ENCODE results near the gene CARS2.
"Not testable (repeated sequence)": the region's sequence is repeated elsewhere in the genome, so short reads cannot be mapped to it uniquely, and the experiment has no call there.

CARS2 gene

DNA sequence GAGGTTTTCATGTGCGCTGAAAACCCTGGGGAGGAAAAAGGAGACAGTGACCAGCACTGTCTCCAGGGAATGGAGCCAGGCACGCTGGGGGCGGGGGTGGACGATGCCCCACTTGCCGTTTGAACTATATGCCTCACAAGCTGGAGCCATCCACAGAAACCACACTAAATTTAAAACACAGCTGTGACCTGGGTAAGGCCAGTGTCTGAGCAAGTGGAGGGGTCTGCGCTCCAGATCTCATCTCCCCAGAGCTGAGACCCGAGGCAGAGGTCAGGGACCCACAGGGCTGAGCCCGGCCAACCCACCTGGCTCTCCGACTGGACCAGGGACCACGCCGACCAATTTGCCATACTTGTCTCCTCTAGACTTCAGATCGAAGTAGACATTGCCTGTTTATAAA lies 23.2 kb downstream of the CARS2 start:
- no peak for DNase-seq (ENCODE audit: low spot score)

DNA sequence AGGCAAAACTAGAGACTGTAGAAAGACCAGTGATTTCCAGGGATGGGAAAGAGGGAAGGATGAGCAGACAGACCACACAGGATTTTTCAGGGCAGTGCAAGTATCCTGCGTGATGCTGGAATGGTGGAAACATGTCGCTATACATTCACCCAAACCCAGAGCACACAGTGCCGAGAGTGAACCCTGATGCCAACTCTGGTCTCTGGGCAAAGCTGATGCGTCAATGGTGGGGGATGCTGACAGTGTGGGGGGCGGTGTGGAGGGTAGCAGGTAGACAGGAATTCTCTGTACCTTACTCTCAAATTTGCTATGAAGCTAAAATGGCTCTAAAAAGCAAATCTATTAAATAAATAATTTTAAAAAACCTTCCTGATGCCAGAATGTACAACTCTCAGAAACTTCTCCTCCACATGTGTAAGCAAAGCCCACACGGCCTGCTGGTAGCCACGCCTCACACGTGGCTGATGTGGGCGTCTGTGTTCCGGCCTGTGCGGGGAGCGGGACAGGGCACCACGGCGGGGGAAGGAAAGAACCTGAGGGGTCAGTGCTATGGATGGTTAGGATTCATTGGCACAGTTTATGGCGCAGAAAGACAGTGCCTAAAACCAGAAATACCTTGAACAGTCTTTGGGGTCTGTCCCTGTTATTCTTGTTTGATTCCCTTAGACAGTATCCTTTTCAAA lies 23.9 kb downstream of the CARS2 start:
- DNase-seq (ENCODE audit: low spot score) = no peak

DNA sequence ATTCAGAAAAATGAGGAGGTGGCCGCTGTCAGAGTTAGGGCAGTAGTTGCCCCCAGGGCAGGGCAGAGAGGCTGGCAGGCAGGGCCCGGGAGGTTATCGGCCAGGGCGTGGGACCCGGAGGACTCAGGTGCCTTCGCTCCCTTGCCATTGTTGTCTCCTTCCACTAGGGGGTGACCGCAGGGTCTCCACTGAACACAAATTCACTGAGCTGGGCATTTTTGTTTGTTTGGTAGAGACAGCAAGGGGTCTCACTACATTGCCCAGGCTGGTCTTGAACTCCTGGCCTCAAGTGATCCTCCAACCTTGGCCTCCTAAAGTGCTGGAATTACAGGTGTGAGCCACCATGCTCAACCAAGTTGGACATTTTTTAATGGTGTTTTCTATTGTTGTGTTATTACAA lies 25.1 kb downstream of the CARS2 start:
- DNase-seq (ENCODE audit: low spot score) = no peak

DNA sequence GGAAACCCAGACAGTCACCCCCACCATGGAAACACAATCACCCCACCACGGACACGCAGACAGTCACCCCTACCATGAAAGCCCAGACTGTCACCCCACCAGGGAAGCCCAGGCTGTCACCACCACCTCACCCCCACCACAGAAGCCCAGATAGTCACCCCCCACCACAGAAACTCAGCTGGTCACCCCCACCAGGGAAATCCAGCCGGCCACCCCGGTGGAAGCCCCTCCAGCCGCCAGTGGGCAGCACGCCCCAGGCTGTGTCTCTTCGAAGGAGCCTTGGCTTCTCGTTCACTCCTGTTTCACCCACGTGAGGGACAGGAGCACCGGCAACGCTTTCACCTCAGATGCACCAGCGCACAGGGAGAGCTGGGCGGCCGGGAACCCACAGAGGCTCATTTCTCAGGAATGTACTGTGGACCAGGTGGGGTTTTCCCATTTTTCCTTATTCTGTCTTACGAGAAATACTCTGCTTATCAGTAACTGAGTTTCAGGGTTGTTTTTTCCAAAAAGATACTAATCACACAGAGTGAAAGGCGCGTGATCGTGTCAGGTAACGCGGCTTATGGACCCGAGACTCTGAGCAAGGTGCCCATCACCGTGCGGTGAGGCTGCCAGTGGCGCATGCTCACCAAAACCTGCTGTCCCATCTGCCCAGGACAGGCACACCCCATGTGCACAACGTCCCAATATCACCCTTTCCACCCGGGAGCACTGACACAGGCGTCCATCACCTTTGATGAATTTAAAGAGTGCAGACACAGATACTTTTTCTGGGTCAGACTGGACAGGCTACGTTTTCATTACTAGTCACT lies 28.0 kb downstream of the CARS2 start:
- no peak for DNase-seq (ENCODE audit: low spot score)

GRCh38 chr13:110676595-110677587 lies 29.0 kb downstream of the CARS2 start:
- DNase-seq (ENCODE audit: low spot score) = no peak

DNA sequence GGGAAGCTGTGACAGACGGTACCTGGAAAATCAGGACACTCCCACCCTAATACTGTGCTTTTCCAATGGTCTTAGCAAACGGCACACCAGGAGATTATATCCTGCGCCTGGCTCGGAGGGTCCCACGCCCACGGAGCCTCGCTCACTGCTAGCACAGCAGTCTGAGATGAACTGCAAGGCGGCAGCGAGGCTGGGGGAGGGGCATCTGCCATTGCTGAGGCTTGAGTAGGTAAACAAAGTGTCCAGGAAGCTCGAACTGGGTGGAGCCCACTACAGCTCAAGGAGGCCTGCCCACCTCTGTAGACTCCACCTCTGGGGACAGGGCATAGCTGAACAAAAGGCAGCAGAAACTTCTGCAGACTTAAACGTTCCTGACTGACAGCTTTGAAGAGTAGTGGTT lies 36.1 kb downstream of the CARS2 start:
- DNase-seq (ENCODE audit: low spot score) = not testable (repeated sequence)

- DNase-seq (ENCODE audit: low spot score) = no peak
Observed at GRCh38 chr13:110669036-110669435, 36.9 kb downstream of the CARS2 start.

DNA sequence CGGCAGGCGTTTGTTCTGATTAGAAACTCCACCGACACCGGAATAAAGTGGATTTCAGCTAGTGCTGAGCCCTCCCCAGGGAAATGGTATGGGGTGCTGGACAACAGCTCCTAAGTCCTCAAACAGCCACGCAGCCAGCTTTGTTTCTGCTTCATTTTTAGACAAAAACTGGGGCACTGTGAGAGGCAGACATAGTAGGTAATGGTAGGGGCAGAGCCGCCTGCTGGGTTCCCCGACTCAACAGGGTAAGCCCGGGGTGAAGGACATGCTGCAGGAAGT lies 39.7 kb downstream of the CARS2 start:
- DNase-seq (ENCODE audit: low spot score) = no peak

- DNase-seq (ENCODE audit: low spot score) = no peak
Observed at GRCh38 chr13:110665491-110666254, 40.2 kb downstream of the CARS2 start.

DNA sequence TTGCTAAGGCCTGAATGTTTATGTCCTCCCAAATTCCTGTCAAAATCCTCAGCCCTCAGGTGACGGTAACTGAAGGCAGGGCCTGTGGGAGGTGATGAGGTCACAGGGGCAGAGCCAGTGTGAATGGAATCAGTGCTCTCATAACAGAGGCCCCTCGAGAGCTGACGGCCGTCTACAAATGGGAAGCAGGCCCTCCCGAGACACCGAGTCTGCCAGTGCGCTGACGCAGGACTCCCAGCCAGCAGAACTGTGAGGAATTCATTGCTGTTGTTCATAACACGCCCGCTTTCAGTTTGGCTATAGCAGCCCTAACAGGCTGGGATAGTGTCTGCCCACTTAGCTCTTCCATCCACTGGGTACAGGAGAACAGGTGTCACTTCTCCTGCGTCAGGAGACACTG lies 41.2 kb downstream of the CARS2 start:
- DNase-seq (ENCODE audit: low spot score) = no peak

DNA sequence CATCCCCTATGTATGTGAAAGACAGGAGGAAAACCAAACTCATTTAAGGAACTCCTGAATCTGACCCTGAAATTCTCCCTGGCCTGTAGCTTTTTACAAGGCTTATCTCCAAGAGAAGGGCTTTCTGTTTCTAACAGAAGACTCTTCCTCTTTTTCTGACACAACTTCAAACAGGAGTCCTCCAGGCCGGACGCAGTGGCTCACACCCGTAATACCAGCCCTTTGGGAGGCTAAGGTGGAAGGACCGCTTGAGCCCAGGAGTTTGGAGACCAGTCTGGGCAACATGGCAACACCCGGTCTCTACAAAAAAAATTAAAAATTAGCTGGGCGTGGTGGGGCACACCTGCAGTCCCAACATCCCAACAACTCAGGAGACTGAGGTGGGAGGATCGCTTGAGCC lies 41.9 kb downstream of the CARS2 start:
- no peak for DNase-seq (ENCODE audit: low spot score)

DNA sequence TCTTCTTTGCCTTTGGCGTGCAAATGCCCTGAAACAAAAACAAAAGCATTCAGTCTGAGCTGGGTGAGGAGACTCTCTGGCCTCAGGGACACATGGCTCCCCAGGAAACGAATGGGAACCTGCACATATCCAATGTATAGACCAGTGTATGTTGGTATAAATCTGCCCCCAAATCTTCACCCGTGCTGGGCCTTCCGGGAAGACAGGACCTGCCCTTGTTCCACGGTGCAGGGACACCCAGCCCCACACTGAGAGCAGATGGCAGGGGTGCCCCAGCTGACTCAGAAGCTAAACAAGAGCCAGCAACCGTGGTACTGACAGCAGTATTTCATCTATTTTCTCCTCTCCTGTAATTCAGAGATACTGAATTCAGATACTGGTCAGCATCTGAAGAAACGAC lies 42.4 kb downstream of the CARS2 start:
- DNase-seq (ENCODE audit: low spot score) = no peak

DNA sequence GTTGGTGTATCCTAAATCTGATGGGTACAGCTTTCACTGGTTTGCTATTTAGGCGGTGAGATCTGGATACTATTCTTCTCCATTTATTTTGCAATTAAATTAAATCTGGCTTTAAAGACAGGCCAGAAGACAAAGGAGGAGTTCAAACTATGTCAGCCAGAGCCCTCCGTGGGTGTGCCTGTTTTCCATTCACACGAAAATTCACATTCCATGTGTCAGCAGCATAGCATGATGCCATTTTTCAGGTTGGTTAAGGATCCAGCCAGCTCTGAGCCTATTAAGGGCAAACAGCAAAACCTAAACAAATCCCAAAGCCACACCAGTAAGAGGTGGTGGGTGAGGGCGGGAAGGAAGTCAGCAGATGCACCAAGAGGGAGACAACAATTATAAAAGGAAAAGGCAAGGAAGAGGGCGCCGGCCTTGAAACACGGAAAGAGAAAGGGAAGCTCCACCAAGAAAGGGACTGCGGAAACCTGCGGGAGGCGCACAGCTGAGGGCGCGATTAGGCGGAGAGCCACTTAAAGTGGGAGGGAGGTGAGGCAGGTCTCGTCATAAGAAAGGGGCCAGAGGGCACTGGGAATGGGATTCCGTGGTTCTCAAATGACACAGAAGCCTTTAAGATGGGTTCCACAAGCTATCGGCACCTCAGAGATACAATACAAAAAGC lies 43.0 kb downstream of the CARS2 start:
- DNase-seq (ENCODE audit: low spot score) = no peak

DNA sequence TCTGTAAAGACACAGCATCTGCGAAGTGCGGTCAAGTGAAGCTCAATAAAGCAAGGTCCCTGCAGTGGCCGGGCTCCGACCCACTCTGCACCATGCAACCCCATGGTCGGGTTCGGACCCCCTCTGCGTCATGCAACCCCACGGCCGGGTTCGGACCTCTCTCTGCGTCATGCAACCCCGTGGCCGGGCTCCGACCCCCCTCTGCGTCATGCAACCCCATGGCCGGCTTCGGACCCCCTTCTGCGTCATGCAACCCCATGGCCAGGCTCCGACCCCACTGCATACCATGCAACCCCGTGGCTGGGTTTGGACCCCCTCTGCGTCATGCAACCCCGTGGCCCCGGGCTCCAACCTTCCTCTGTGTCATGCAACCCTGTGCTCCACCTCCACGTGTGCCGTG lies 43.8 kb downstream of the CARS2 start:
- no peak for DNase-seq (ENCODE audit: low spot score)

- no peak for DNase-seq (ENCODE audit: low spot score)
Observed at GRCh38 chr13:110661256-110661655, 44.7 kb downstream of the CARS2 start.

DNA sequence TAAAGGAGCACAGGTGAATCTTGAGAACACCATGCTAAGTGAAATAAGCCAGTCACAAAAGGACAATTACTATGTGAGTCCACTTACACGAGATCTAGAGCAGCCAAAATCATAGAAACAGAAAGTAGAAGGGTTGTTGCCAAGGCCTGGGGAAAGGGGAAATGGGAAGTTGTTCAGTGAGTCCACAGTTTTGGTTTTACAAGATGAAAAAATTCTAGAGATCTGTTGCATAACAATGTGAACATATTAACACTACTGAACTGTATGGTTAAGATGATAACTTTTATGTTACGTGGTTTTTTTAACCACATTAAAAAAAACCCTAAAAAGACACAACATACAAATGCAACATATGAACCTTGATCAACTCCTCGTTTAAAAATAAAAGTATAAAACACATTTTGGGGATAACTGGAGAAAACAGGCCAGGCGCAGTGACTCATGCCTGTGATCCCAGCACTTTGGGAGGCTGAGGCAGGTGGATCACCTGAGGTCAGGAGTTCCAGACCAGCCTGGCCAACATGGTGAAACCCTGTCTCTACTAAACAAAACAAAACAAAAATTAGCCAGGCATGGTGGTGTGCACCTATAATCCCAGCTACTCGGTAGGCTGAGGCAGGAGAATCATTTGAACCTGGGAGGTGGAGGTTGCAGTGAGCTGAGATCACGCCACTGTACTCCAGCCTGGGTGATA lies 47.6 kb downstream of the CARS2 start:
- not testable (repeated sequence) for DNase-seq (ENCODE audit: low spot score)

- no peak for DNase-seq (ENCODE audit: low spot score)
Observed at GRCh38 chr13:110657196-110657595, 48.7 kb downstream of the CARS2 start.

DNA sequence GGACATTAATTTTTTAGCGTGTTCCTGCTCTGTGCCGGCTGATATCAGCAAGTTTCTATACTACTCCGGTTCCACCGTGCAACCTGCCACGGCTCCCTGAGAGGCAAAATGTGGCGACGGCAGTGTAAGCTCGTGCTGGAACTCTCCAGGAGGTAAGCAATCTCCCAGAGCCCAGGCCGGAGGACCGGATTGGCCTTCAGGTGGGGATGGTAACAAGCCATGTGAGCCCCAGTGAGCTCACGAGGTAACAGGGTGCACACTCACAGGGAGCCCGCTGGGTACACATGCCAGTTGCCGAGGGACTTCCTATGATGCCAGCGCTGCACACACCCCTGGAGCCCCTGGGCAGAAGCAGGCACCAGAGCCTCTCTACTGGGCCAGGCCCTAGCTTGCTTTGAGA lies 52.1 kb downstream of the CARS2 start:
- no peak for DNase-seq (ENCODE audit: low spot score)

DNA sequence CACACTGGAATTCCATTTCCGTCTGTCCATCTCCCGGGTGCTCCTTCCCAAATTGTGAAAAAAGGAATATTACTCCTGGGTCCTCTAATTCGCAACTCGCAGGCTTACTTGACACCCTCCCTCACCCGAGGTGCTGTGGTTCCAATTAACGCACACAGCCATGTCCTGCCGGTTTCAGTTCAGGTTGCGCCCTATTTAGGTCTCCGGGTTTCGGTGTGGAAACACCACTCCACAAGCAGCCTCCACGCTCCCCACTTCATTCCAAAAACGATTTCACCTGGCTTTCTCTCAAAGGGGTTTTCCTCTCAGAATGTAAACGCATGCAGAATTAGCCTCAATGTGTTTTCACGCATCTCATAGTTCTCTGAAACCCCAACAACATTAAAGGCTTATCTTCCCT lies 52.6 kb downstream of the CARS2 start:
- no peak for DNase-seq (ENCODE audit: low spot score)

DNA sequence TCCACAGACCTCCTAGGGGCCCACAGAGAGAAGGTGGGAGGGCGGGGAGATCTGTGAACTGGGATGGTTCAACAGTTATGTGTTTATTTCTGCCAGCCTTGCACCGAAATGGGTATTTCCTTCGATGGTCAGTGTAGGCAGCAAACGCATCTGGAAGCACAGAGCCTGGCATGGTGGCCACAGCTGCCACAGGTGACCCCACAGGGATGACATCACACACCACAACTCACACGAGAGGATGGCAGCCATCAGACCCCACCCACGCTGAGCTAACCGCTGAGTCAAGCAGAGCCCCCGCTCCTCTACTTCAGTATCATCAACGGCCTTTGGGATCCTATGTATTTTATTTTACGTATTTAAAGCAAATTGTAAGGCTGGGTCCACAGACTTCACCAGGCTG lies 53.2 kb downstream of the CARS2 start:
- DNase-seq (ENCODE audit: low spot score) = no peak

DNA sequence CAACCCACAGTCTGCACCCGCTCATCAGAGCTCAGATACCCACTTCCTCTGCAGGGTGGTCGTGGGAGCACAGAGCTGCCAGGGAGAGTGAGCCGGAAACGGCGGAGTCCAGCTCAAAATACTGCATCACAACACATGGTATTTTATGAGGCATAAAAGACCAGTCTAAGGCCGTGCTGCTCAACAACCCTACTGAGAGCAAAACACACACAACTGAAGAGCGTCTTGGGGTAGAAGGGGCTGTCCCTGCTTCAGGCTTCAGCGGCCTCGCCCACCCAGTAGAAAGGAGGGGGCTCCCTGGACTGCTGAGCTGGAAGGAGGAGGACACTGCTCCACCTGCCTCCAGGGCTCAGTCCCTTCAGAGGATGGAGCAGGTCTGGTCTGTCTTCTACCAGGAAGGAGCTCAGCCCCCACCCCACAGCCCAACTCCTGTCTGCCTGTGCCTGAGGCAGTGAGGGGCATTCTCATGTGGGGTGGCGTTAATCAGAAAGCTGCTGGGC lies 53.6 kb downstream of the CARS2 start:
- DNase-seq (ENCODE audit: low spot score) = no peak

Measured in hepatic stellate cell (primary cell).